OCI-LY7 (cell line): ENCODE results near the gene FBLN2. TPM values are rescaled to one million over a fixed set of nuclear protein-coding genes. Genes with fewer than 3 reads are reported as not detected.

ENCODE experiments used
- BruUV-seq: library from RNA; stranded (reverse); fragments of 400-500 nt; replicated peaks from 2 replicates; lab custom pipeline; 2021; lab: Mats Ljungman, UMichigan
- CTCF ChIA-PET: fragments of 300-600 bp; sonication (Branson Sonifier 250); formaldehyde crosslinking; loops from one replicate; lab custom pipeline; 2022; ENCODE audit warnings: antibody characterized with exemption; ENCODE audit not compliant: unreplicated experiment; lab: Charles Lee
- POLR2A ChIA-PET: fragments of 300-600 bp; sonication (Branson Sonifier 250); formaldehyde crosslinking; loops from one replicate; lab custom pipeline; 2022; ENCODE audit warnings: antibody characterized with exemption; lab: Charles Lee
- DNase-seq: peaks from one replicate; pipeline ENCODE4 v3.0.0-alpha.2; 2015; ENCODE audit warnings: low spot score
- H2AFZ ChIP-seq: fragments of 200-600 bp; sonication (generic), shearing (Covaris generic); 2 replicates; pipeline ENCODE4 v1.6.1; 2014; ENCODE audit warnings: mild to moderate bottlenecking, antibody characterized with exemption, low read length, moderate library complexity
- H3K27ac ChIP-seq: fragments of 200-600 bp; sonication (generic); 2 replicates; pipeline ENCODE4 v1.5.1; 2014; ENCODE audit warnings: mixed run types, low read depth, mild to moderate bottlenecking, moderate library complexity, low read length, inconsistent platforms; ENCODE audit not compliant: poor library complexity, severe bottlenecking
- H3K36me3 ChIP-seq: fragments of 200-600 bp; sonication (generic); 2 replicates; pipeline ENCODE4 v1.6.1; 2014; ENCODE audit warnings: mild to moderate bottlenecking, antibody characterized with exemption, low read length, moderate library complexity, mixed read lengths; ENCODE audit not compliant: insufficient read depth
- H3K4me1 ChIP-seq: fragments of 200-600 bp; sonication (generic); 2 replicates; pipeline ENCODE4 v1.5.1; 2014; ENCODE audit warnings: mild to moderate bottlenecking, low read length; ENCODE audit not compliant: insufficient read depth, poor library complexity, severe bottlenecking
- H3K4me2 ChIP-seq: fragments of 200-600 bp; sonication (generic); 2 replicates; pipeline ENCODE4 v1.6.1; 2014; ENCODE audit warnings: mild to moderate bottlenecking, low read length
- H3K4me3 ChIP-seq: fragments of 200-600 bp; sonication (generic); 2 replicates; pipeline ENCODE4 v1.5.1; 2014; ENCODE audit warnings: mild to moderate bottlenecking, low read depth, low read length; ENCODE audit not compliant: poor library complexity, severe bottlenecking
- H3K79me2 ChIP-seq: fragments of 200-600 bp; sonication (generic); 2 replicates; pipeline ENCODE4 v1.6.1; 2016; ENCODE audit warnings: low read depth, mild to moderate bottlenecking, low read length, moderate library complexity, mixed read lengths; ENCODE audit not compliant: insufficient read depth
- H3K9me2 ChIP-seq: fragments of 200-600 bp; sonication (generic); 2 replicates; pipeline ENCODE4 v1.6.1; 2016; ENCODE audit warnings: mild to moderate bottlenecking, low read length, mixed read lengths; ENCODE audit not compliant: insufficient read depth
- H3K9me3 ChIP-seq: fragments of 200-600 bp; sonication (generic); 2 replicates; pipeline ENCODE4 v1.6.1; 2014; ENCODE audit warnings: mild to moderate bottlenecking, mixed run types, low read length, mixed read lengths
- H4K20me1 ChIP-seq: fragments of 200-600 bp; sonication (generic); 2 replicates; pipeline ENCODE4 v1.6.1; 2014; ENCODE audit warnings: mild to moderate bottlenecking, antibody characterized with exemption, low read length, moderate library complexity, mixed read lengths; ENCODE audit not compliant: insufficient read depth
- CTCF ChIP-seq: fragments of 200-600 bp; sonication (generic); conservative IDR thresholded peaks from 2 replicates; pipeline ENCODE4 v1.5.1; 2014; ENCODE audit warnings: mild to moderate bottlenecking, antibody characterized with exemption, low read length, moderate library complexity, mixed read lengths
- EZH2phosphoT487 ChIP-seq: fragments of 200-600 bp; sonication (generic); IDR thresholded peaks from 2 replicates; pipeline ENCODE4 v1.6.1; 2018; ENCODE audit warnings: low read depth, borderline replicate concordance, mild to moderate bottlenecking, mixed run types, antibody characterized with exemption, low read length, moderate library complexity, mixed read lengths
- intact Hi-C: fragments of 100-400 bp; cut with micrococcal nuclease; formaldehyde crosslinking; loops from one replicate; pipeline ENCODE4 v1.10.0; 2022; ENCODE audit not compliant: unreplicated experiment
- total RNA-seq, 2 experiments: library from RNA; depleted of rRNA in 1 of 2; stranded (reverse); fragments of >200 nt in 1 of 2; shearing (Covaris generic) in 1 of 2; gene quantifications; 2 replicates each; pipeline ENCODE4 v1.2.3, GENCODE V29; 2014 to 2022

FBLN2 gene
- total RNA-seq, 2 experiments from 2014 or later, result not detected

GRCh38 chr3:13540297-13540995 is 8.5 kb upstream of the FBLN2 start:
- ChIA-PET CTCF (interaction anchor here (0.6 kb wide), 1 partner anchor 117 kb away, joined by 3 read pairs; no protein-coding TSS in a partner anchor), POLR2A (no interaction called here)

DNA sequence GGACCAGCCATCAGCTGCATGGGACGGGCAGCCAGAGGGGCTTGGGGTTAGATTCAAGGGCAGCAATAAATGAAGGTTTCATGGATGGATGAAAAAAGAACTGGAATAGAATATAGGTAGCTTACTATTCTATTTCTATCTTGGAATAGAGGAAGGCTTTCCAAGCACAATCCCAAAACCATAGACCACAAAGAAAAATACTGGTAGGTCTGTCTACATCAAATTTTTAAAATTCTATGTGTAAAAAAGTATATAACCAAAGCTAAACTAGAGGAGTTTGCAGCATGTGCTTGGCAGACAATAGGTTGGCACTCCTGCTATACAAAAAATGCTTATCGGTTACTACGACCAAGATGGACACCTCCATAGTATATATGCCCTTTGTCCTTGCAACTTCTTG is 7.2 kb upstream of the FBLN2 start:
- no peak overlapping the region for H3K4me2 ChIP-seq
- no peaks in the 10 kb centered on the region for H3K9me2 ChIP-seq
- CTCF ChIA-PET, result no interaction called here
- intact Hi-C loops, result no loop called here
- POLR2A ChIA-PET, result no interaction called here
- no peak overlapping the region for H3K27ac ChIP-seq
- no peak for DNase-seq
- BruUV-seq, result no TSS peak
- TF ChIP-seq EZH2phosphoT487 (no peak), CTCF (no peak)
- H3K4me1 ChIP-seq, result no peaks in the 10 kb centered on the region
- H2AFZ ChIP-seq, result no peak overlapping the region
- no peaks in the 10 kb centered on the region for H3K9me3 ChIP-seq
- no peaks in the 10 kb centered on the region for H3K36me3 ChIP-seq
- H4K20me1 ChIP-seq, result no peaks in the 10 kb centered on the region
- H3K79me2 ChIP-seq, result no peaks in the 10 kb centered on the region
- H3K4me3 ChIP-seq, result no peak overlapping the region

More at GRCh38 chr3:13540297-13540995, 8.5 kb upstream of the FBLN2 start:
- no peak overlapping the region for H2AFZ ChIP-seq
- TF ChIP-seq CTCF (no peak), EZH2phosphoT487 (no peak)
- no peaks in the 10 kb centered on the region for H3K9me2 ChIP-seq
- H3K9me3 ChIP-seq, result no peaks in the 10 kb centered on the region
- H3K79me2 ChIP-seq, result no peaks in the 10 kb centered on the region
- H3K4me1 ChIP-seq, result no peaks in the 10 kb centered on the region
- H3K4me3 ChIP-seq, result no peak overlapping the region
- no peak overlapping the region for H3K4me2 ChIP-seq
- intact Hi-C loops, result no loop called here
- BruUV-seq, result no TSS peak
- no peaks in the 10 kb centered on the region for H3K36me3 ChIP-seq
- H4K20me1 ChIP-seq, result no peaks in the 10 kb centered on the region
- H3K27ac ChIP-seq, result no peak overlapping the region
- no peak for DNase-seq

GRCh38 chr3:13542142-13542541 is 6.8 kb upstream of the FBLN2 start:
- intact Hi-C loops, result no loop called here
- ChIA-PET POLR2A (no interaction called here), CTCF (no interaction called here)
- BruUV-seq, result no TSS peak
- H3K27ac ChIP-seq, result no peak overlapping the region
- no peaks in the 10 kb centered on the region for H3K79me2 ChIP-seq
- H3K36me3 ChIP-seq, result no peaks in the 10 kb centered on the region
- TF ChIP-seq CTCF (no peak), EZH2phosphoT487 (no peak)
- no peak overlapping the region for H3K4me3 ChIP-seq
- DNase-seq, result no peak
- no peaks in the 10 kb centered on the region for H3K4me1 ChIP-seq
- no peaks in the 10 kb centered on the region for H3K9me3 ChIP-seq
- no peak overlapping the region for H2AFZ ChIP-seq
- no peaks in the 10 kb centered on the region for H3K9me2 ChIP-seq
- H3K4me2 ChIP-seq, result no peak overlapping the region
- H4K20me1 ChIP-seq, result no peaks in the 10 kb centered on the region
